ENCODE measurements around the gene ALDH3A1. TPM values are rescaled to one million over a fixed set of nuclear protein-coding genes. Genes with fewer than 3 reads are reported as not detected.

ALDH3A1 gene
- total and polyA plus RNA-seq, 12 donors = 0.09 to 4.0 (median 1.1) TPM; not detected in 1

GRCh38 chr17:19787733-19788357 is 39.7 kb upstream of the ALDH3A1 start:
- intact Hi-C loops (cut with DNase I) = no loop called here
- WGBS, 4 donors = 78 to 94% (median 90%) methylated on average over 3 to 7 of the region's 7 CpGs
- H3K27me3 ChIP-seq = no peaks in the 10 kb centered on the region
- DNase-seq = no peak
- no peaks in the 10 kb centered on the region for H3K4me1 ChIP-seq (replicated peaks in 1 of 2)
- H3K4me3 ChIP-seq = no peak overlapping the region
- TF ChIP-seq POLR2A (IDR thresholded peaks at IDR 0.05) = no peak
- H3K36me3 ChIP-seq (replicated peaks in 1 of 2) = peaks cover 0 to 32% of the 10 kb centered on the region in 2 donors
- no peak overlapping the region for H3K27ac ChIP-seq
- no peaks in the 10 kb centered on the region for H3K9me3 ChIP-seq (replicated peaks in 1 of 3)

DNA sequence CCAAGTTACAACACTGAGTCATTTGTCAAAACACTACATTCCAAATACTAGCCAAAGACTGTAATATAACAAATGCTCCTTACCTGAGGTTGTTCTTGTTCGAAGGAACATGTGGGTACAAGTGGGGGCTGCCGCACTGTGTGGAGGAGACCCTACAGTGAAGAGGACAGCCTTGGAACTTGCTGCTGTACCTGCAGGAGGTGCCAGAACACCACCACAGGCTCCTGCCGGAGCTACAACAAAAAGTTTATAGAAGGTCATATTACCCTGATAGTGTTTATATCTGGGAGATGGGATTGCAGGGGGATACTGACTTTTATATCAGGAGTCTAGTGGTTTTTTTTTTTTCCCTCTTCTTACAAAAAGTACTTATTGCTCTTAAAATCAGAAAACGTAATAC is 37.8 kb upstream of the ALDH3A1 start:
- Histone ChIP-seq H3K27me3 (no peaks in the 10 kb centered on the region), H3K9me3 (replicated peaks in 1 of 3) (no peaks in the 10 kb centered on the region), H3K27ac (no peak overlapping the region), H3K4me1 (replicated peaks in 1 of 2) (no peaks in the 10 kb centered on the region), H3K36me3 (replicated peaks in 1 of 2) (peaks cover 0 to 51% of the 10 kb centered on the region in 2 donors), H3K4me3 (no peak overlapping the region)
- no peak for TF ChIP-seq POLR2A (IDR thresholded peaks at IDR 0.05)
- TF ChIP-seq CTCF (IDR thresholded peaks at IDR 0.05) = no peak
- no peak for DNase-seq
- 64 to 70% (median 68%) methylated on average over 4 of the region's 4 CpGs for WGBS, 4 donors
- intact Hi-C loops (cut with DNase I) = no loop called here

- Histone ChIP-seq H3K36me3 (replicated peaks in 1 of 2) (peaks cover 0 to 49% of the 10 kb centered on the region in 2 donors), H3K27ac (no peak overlapping the region), H3K4me3 (no peak overlapping the region), H3K9me3 (replicated peaks in 1 of 3) (no peaks in the 10 kb centered on the region), H3K27me3 (no peaks in the 10 kb centered on the region), H3K4me1 (replicated peaks in 1 of 2) (no peaks in the 10 kb centered on the region)
- TF ChIP-seq POLR2A (IDR thresholded peaks at IDR 0.05) (no peak), CTCF (IDR thresholded peaks at IDR 0.05) (no peak)
- DNase-seq = no peak
- intact Hi-C loops (cut with DNase I) = no loop called here
- 93 to 95% (median 94%) methylated on average over 9 of the region's 9 CpGs for WGBS, 4 donors
Observed at GRCh38 chr17:19781488-19782458, 33.7 kb upstream of the ALDH3A1 start.

DNA sequence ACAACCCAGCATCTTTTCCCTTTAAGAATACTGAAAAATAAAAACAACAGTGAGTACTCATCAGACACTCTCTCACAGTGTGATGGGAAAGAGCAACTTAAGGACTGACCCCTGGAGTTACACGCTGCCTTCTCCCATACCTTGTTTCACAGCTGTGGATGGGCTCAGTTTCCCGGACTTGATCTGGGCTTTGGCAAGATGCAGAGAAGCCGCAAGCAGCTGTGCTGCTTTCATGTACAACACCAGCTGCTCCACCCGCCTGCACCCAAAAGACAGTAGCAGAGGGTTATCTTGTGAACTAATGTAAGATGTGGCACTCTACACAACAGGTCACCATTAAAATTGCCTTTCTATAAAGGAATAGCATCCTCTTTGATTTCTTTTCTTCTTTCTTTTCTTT is 32.7 kb upstream of the ALDH3A1 start:
- Histone ChIP-seq H3K36me3 (replicated peaks in 1 of 2) (peaks cover 0 to 58% of the 10 kb centered on the region in 2 donors), H3K9me3 (replicated peaks in 1 of 3) (no peaks in the 10 kb centered on the region), H3K27ac (no peak overlapping the region), H3K4me1 (replicated peaks in 1 of 2) (no peaks in the 10 kb centered on the region), H3K27me3 (no peaks in the 10 kb centered on the region), H3K4me3 (no peak overlapping the region)
- intact Hi-C loops (cut with DNase I) = no loop called here
- DNase-seq = no peak
- no peak for TF ChIP-seq CTCF (IDR thresholded peaks at IDR 0.05)
- no peak for TF ChIP-seq POLR2A (IDR thresholded peaks at IDR 0.05)
- 90 to 96% (median 93%) methylated on average over 4 of the region's 4 CpGs for WGBS, 4 donors
